Gastroesophageal sphincter (tissue), 4 donors: Measurements from ENCODE around the gene SMOC1. TPM values are rescaled to one million over a fixed set of nuclear protein-coding genes. Genes with fewer than 3 reads are reported as not detected.

Experiments
- ATAC-seq: fragments of 150-250 bp; one replicate; pipeline ENCODE4 v1.9.1; 2016; ENCODE audit warnings: mild to moderate bottlenecking, moderate library complexity
- H3K27ac ChIP-seq, 4 donors: fragments of 200-600 bp; sonication (generic) in 3 of 4; 1 replicate in 3 of 4; 2 replicates in 1 of 4; pipeline ENCODE4 v1.5.1; 2016 to 2019
- H3K27me3 ChIP-seq: fragments of 200-600 bp; sonication (generic); one replicate; pipeline ENCODE4 v1.5.1; 2019
- H3K36me3 ChIP-seq, 2 donors: fragments of 200-600 bp; sonication (generic); one replicate each; pipeline ENCODE4 v1.5.1; 2019; ENCODE audit warnings: control low read depth in 1 of 2
- H3K4me1 ChIP-seq, 3 donors: fragments of 200-600 bp; sonication (generic); 1 replicate in 2 of 3; 2 replicates in 1 of 3; pipeline ENCODE4 v1.5.1; 2016 to 2019; ENCODE audit warnings: control low read depth in 2 of 3
- H3K4me3 ChIP-seq, 2 donors: fragments of 200-600 bp; sonication (generic); one replicate each; pipeline ENCODE4 v1.5.1; 2019; ENCODE audit warnings: mild to moderate bottlenecking in 1 of 2, moderate library complexity in 1 of 2
- H3K9me3 ChIP-seq, 3 donors: fragments of 200-600 bp; sonication (generic); one replicate each; pipeline ENCODE4 v1.5.1; 2017 to 2019; ENCODE audit warnings: control low read depth in 2 of 3
- CTCF ChIP-seq, 4 experiments: fragments of 200-600 bp in 2 of 4; fragments of 450-650 bp in 2 of 4; sonication (generic) in 1 of 4; IDR thresholded peaks; one replicate each; pipeline ENCODE4 v1.5.1; 2017 to 2019; ENCODE audit warnings: antibody characterized with exemption in 4 of 4, mild to moderate bottlenecking in 2 of 4, moderate library complexity in 2 of 4
- EP300 ChIP-seq: sonication (generic); formaldehyde crosslinking; IDR thresholded peaks from one replicate; pipeline ENCODE4 v1.6.1; 2017; ENCODE audit warnings: antibody characterized with exemption, mild to moderate bottlenecking
- POLR2A ChIP-seq, 2 donors: fragments of 450-650 bp; IDR thresholded peaks; one replicate each; pipeline ENCODE4 v1.6.1; 2017; ENCODE audit warnings: antibody characterized with exemption in 2 of 2, mild to moderate bottlenecking in 2 of 2, moderate library complexity in 1 of 2
- POLR2AphosphoS5 ChIP-seq: sonication (generic); formaldehyde crosslinking; IDR thresholded peaks from one replicate; pipeline ENCODE4 v1.6.1; 2017; ENCODE audit warnings: antibody characterized with exemption
- WGBS, 2 donors: methylation state at CpG; one replicate each; pipeline ENCODE4 v1.1.5; 2018; ENCODE audit warnings: low coverage in 1 of 2; 5-methylcytosine and 5-hydroxymethylcytosine counted together
- total RNA-seq, 4 donors: library from RNA; depleted of rRNA; stranded (reverse); fragments of >200 nt; gene quantifications; one replicate each; pipeline ENCODE4 v1.1.0, GENCODE V29; 2016

The SMOC1 gene
- total RNA-seq, 4 donors from 2014 or later: 0.19 to 11.8 (median 0.31) TPM; not detected in 1

GRCh38 chr14:69930780-69931379 lies 51.7 kb downstream of the SMOC1 start:
- TF ChIP-seq POLR2AphosphoS5 (no peak), POLR2A (IDR thresholded peaks at IDR 0.05) (no peak), CTCF (IDR thresholded peaks at IDR 0.05) (no peak), EP300 (no peak)
- H3K4me3 ChIP-seq: no peak overlapping the region
- H3K9me3 ChIP-seq: no peaks in the 10 kb centered on the region
- H3K27me3 ChIP-seq: peaks cover 14% of the 10 kb centered on the region
- 56 to 82% methylated on average over 10 to 11 of the region's 11 CpGs for WGBS, 2 donors
- H3K36me3 ChIP-seq: no peaks in the 10 kb centered on the region
- no peak for ATAC-seq
- H3K27ac ChIP-seq: no peak overlapping the region
- no peaks in the 10 kb centered on the region for H3K4me1 ChIP-seq

GRCh38 chr14:69931960-69932359 lies 52.7 kb downstream of the SMOC1 start:
- Histone ChIP-seq H3K4me3 (no peak overlapping the region), H3K27ac (no peak overlapping the region), H3K27me3 (peaks cover 13% of the 10 kb centered on the region), H3K36me3 (no peaks in the 10 kb centered on the region), H3K9me3 (no peaks in the 10 kb centered on the region), H3K4me1 (no peaks in the 10 kb centered on the region)
- TF ChIP-seq POLR2A (IDR thresholded peaks at IDR 0.05): no peak
- no peak for TF ChIP-seq CTCF (IDR thresholded peaks at IDR 0.05)
- TF ChIP-seq EP300: no peak
- TF ChIP-seq POLR2AphosphoS5: no peak
- no peak for ATAC-seq
- WGBS, 2 donors: 76% methylated on average over 6 of the region's 12 CpGs; no CpG with 5 or more reads in 1 of the 2 donors

- Histone ChIP-seq H3K9me3 (no peaks in the 10 kb centered on the region), H3K4me3 (no peak overlapping the region), H3K27me3 (peaks cover 13% of the 10 kb centered on the region), H3K4me1 (no peaks in the 10 kb centered on the region), H3K36me3 (no peaks in the 10 kb centered on the region), H3K27ac (no peak overlapping the region)
- TF ChIP-seq CTCF (IDR thresholded peaks at IDR 0.05) (no peak), POLR2AphosphoS5 (no peak), EP300 (no peak), POLR2A (IDR thresholded peaks at IDR 0.05) (no peak)
- ATAC-seq: no peak
- WGBS, 2 donors: 40% methylated on average over 2 of the region's 10 CpGs; no CpG with 5 or more reads in 1 of the 2 donors
Measured at GRCh38 chr14:69932391-69932790, 53.2 kb downstream of the SMOC1 start.

- ATAC-seq: no peak
- H3K4me1 ChIP-seq: no peaks in the 10 kb centered on the region
- no peaks in the 10 kb centered on the region for H3K9me3 ChIP-seq
- no peak overlapping the region for H3K27ac ChIP-seq
- TF ChIP-seq EP300 (no peak), CTCF (IDR thresholded peaks at IDR 0.05) (no peak), POLR2AphosphoS5 (no peak), POLR2A (IDR thresholded peaks at IDR 0.05) (no peak)
- peaks cover 19% of the 10 kb centered on the region for H3K27me3 ChIP-seq
- H3K36me3 ChIP-seq: no peaks in the 10 kb centered on the region
- WGBS, 2 donors: 76 to 85% methylated on average over 7 to 8 of the region's 9 CpGs
- no peak overlapping the region for H3K4me3 ChIP-seq
Measured at GRCh38 chr14:69933623-69934275, 54.5 kb downstream of the SMOC1 start.
